AG09319 (cell line): ENCODE data around the gene SDE2.
"Not testable (repeated sequence)": the region's sequence is repeated elsewhere in the genome, so short reads cannot be mapped to it uniquely, and the experiment has no call there.

ENCODE experiments used
- DNase-seq: peaks from one replicate; pipeline ENCODE4 v3.0.0-alpha.2; 2010; ENCODE audit warnings: low read depth; ENCODE audit errors: extremely low read depth
- TF ChIP-seq, protein P1 (sequence below): IDR thresholded peaks from 2 replicates; pipeline ENCODE4 v1.5.1; 2011; ENCODE audit warnings: low read depth, mild to moderate bottlenecking, inconsistent platforms, low read length, moderate library complexity

The SDE2 gene

DNA sequence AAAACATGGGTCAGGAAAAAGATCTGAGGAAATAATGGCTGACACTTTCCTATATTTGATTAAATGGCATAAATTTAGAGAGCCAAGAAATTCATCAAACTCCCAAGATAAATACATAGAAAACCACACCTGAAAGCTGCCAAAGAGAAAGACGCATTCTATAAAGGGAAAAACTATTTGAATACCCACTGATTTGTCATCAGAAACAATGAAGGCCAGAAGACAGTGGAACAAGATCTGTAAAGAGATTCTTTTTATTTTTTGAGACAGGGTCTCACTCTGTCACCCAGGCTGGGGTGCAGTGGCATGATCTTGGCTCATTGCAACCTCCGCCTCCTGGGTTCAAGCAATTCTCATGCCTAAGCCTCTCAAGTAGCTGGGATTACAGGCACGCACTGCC is 17.4 kb downstream of the SDE2 start:
- no peak for DNase-seq
- TF ChIP-seq, protein P1, sequence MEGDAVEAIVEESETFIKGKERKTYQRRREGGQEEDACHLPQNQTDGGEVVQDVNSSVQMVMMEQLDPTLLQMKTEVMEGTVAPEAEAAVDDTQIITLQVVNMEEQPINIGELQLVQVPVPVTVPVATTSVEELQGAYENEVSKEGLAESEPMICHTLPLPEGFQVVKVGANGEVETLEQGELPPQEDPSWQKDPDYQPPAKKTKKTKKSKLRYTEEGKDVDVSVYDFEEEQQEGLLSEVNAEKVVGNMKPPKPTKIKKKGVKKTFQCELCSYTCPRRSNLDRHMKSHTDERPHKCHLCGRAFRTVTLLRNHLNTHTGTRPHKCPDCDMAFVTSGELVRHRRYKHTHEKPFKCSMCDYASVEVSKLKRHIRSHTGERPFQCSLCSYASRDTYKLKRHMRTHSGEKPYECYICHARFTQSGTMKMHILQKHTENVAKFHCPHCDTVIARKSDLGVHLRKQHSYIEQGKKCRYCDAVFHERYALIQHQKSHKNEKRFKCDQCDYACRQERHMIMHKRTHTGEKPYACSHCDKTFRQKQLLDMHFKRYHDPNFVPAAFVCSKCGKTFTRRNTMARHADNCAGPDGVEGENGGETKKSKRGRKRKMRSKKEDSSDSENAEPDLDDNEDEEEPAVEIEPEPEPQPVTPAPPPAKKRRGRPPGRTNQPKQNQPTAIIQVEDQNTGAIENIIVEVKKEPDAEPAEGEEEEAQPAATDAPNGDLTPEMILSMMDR, result no peak

DNA sequence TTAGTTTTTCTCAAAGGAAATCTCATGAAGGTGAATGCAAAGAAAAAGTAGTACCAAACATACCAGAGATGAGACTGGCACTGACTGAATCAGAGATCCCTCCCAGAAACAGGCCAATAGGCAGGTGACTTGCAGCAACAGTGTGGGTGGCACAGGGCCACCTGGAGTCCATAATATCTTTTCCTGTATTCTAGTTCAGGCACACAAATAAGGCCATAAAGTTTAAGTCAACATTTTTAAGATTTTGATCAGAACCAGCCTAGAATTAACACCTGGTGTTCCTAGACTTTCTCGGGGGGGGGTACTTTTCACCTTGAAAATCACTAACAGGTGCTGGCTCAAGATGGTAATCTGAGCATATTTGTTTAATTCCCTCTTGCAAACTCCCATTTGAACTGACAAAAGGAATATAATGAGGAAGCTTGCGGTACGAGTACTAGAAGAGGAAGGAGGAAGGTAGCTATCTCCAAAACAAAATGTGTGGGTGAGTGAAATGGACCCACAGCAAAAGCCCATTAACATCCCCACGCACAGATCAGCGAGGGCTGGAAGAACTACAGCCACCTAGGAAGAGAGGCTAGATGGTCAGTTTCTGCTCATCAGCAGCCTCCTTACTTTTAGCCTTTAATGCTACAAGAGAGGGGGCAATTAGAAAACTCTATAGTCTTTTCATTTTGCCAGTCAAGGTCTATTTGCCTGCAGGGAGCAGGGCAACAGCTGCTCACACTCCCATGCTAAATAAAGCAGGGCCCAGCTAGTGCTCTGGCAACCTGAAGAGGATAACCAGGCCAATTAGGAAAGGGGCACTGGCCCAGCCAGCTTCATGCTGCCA is 18.9 kb downstream of the SDE2 start:
- no peak for DNase-seq
- TF ChIP-seq, protein P1, result no peak

DNA sequence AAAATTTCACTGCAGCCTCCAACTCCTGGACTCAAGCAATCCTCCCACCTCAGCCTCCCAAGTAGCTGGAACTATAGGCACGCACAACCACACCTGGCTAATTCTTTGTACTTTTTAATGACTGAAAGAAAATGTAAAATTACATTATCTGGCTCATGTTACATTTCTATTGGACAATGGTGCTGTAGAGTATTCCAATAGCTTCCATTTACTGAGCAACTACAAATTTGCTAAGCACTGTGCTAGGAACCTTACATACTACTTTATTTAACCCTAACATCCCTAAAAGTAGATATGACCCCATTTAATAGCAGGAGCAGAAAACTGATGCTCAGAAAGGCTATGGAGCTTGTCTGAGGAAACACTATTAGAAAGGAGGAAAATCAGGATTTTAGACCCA is 19.7 kb downstream of the SDE2 start:
- TF ChIP-seq, protein P1, result no peak
- no peak for DNase-seq

DNA sequence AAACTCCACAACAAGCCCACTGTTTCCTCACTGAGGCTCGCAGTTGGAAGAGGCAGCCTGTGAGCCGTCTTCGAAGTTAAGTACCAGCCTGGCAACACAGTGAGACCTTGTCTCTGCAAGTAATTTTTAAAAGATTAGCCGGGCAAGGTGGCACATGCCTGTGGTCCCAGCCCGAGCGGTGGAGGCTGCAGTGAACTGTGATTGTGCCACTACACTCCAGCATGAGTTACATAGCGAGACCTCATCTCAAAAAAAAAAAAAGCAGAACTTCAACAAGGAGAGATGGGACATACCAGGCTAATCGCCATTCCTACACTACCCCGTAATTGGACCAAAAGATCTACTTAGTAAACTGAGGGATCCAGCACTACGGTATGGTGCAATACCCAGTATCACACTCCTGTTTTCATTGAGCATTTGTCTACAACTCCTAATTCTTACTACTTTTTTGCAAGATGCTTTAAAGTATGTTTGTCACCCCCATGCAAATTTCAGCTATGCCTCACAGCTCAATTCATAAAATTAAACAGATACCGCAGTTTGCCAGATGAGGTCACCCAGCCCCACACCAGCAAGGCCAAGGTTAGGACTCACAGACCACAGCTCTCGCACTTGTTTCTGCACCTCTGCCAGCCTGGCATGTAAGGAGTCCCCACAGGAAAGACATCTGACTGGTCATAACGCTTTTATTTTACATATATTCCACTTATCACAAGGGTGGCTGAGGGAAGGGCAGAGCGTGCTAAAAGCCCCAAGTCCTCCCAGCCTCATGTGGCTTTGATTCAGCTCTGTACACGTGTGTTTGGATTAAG is 21.0 kb downstream of the SDE2 start:
- DNase-seq, result no peak
- TF ChIP-seq, protein P1, result no peak

DNA sequence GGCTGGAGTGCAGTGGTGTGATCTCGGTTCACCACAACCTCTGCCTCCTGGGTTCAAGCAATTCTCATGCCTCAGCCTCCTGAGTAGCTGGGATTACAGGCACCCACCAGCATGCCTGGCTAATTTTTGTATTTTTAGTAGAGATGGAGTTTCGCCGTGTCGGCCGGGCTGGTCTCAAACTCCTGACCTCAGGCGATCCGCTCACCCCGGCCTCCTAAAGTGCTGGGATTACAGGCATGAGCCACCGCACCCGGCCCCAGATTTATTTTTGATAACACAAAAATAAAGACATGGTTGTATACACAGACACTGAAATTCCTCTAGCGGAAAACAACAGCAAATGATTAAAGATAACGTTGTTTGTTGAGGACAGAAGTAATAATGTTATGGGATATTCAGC is 24.0 kb downstream of the SDE2 start:
- DNase-seq, result not testable (repeated sequence)

DNA sequence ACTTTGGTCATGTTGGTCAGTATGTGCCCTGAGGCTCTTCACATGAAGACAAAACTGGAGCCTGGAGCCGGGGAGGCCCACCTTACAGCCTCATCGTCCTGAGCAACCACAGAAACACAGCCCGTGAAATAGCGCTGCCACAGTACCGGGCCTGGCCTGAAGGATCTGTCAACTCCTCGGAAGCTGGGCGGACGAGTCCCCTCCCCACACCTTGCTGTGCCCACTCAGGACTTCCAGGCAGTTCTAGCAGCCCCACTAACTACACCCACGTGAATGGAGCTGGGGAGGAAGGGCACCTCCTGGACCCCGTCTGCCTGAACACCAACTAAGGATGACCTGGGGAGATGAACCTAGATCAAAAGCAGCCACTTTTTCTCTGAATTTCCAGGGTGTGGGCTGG is 24.7 kb downstream of the SDE2 start:
- TF ChIP-seq, protein P1, result no peak
- no peak for DNase-seq

DNA sequence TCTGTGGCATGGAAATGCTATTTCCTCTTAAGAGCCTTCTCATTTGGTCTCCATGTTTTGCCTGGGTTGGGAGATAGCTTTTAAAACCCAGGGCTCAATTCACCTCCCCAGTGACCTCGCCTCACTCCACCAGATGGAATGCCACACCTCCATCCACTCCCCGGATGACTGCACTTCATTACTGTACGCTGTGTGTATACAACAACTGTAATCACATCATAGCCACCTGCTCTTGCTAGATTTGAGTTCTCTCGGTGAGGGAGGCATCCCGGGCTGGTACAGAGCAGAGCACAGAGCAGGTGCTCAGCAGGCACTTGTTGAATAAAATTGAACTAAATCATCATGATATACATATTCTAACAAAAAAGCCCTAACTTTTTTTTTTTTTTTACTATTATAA is 26.0 kb downstream of the SDE2 start:
- no peak for DNase-seq
- TF ChIP-seq, protein P1, result no peak
